Activated T-helper 2 cell treated with anti-CD3 and anti-CD28 coated beads, Interferon-gamma antibody, Interleukin-2, Interleukin-4, amounts not matched to agents 10 μg/mL and 5 μg/mL and 100 μg/mL, durations not matched to agents 14 hours and 24 hours and 36 hours (primary cell): ENCODE data around the gene SMIM44. TPM values are rescaled to one million over a fixed set of nuclear protein-coding genes. Genes with fewer than 3 reads are reported as not detected.
"Not testable (repeated sequence)": the region's sequence is repeated elsewhere in the genome, so short reads cannot be mapped to it uniquely, and the experiment has no call there.

Source experiments
- DNase-seq: peaks from one replicate; pipeline ENCODE4 v3.0.0; 2021; ENCODE audit warnings: low spot score
- H3K27ac Mint-ChIP-seq: one replicate; pipeline ENCODE4 v1.8.0; 2021; ENCODE audit warnings: mixed read lengths
- H3K27me3 Mint-ChIP-seq: one replicate; pipeline ENCODE4 v1.8.0; 2021; ENCODE audit warnings: low read depth, mixed read lengths
- H3K36me3 Mint-ChIP-seq: one replicate; pipeline ENCODE4 v1.8.0; 2021; ENCODE audit warnings: low read depth, mixed read lengths
- H3K4me1 Mint-ChIP-seq: one replicate; pipeline ENCODE4 v1.8.0; 2021; ENCODE audit warnings: low read depth, mixed read lengths
- H3K4me3 Mint-ChIP-seq: one replicate; pipeline ENCODE4 v1.8.0; 2021; ENCODE audit warnings: low read depth, mild to moderate bottlenecking, moderate library complexity, mixed read lengths
- H3K9me3 Mint-ChIP-seq: one replicate; pipeline ENCODE4 v1.8.0; 2021; ENCODE audit warnings: mixed read lengths
- intact Hi-C: fragments of 100-400 bp; cut with micrococcal nuclease; formaldehyde crosslinking; loops from one replicate; pipeline ENCODE4 v1.15.1; 2023
- total RNA-seq: library from RNA; stranded (reverse); gene quantifications from 2 replicates; pipeline ENCODE4 v1.2.3, GENCODE V29; 2022

Gene SMIM44
- total RNA-seq, 1 donor from 2014 or later, result not detected

GRCh38 chr19:3453840-3454239, 29.4 kb downstream of the SMIM44 start:
- Mint-ChIP-seq H3K4me1 (peaks cover 1% of the 10 kb centered on the region), H3K9me3 (no peaks in the 10 kb centered on the region), H3K27ac (no peak overlapping the region), H3K4me3 (no peak overlapping the region), H3K27me3 (no peaks in the 10 kb centered on the region), H3K36me3 (no peaks in the 10 kb centered on the region)
- intact Hi-C loops, result no loop called here
- DNase-seq, result no peak

GRCh38 chr19:3452942-3453214, 30.4 kb downstream of the SMIM44 start:
- H3K27me3 Mint-ChIP-seq, intact Hi-C loops, H3K27ac Mint-ChIP-seq, H3K4me3 Mint-ChIP-seq, DNase-seq, H3K9me3 Mint-ChIP-seq, H3K4me1 Mint-ChIP-seq, H3K36me3 Mint-ChIP-seq: not testable (repeated sequence)

GRCh38 chr19:3452171-3452941, 30.9 kb downstream of the SMIM44 start:
- Mint-ChIP-seq H3K36me3 (no peaks in the 10 kb centered on the region), H3K4me3 (no peak overlapping the region), H3K27ac (no peak overlapping the region), H3K4me1 (peaks cover 1% of the 10 kb centered on the region), H3K27me3 (no peaks in the 10 kb centered on the region), H3K9me3 (no peaks in the 10 kb centered on the region)
- intact Hi-C loops, result no loop called here
- no peak for DNase-seq

- H3K36me3 Mint-ChIP-seq, result no peaks in the 10 kb centered on the region
- no peaks in the 10 kb centered on the region for H3K27me3 Mint-ChIP-seq
- H3K4me1 Mint-ChIP-seq, result peaks cover 1% of the 10 kb centered on the region
- no peak for DNase-seq
- no peak overlapping the region for H3K4me3 Mint-ChIP-seq
- H3K27ac Mint-ChIP-seq, result no peak overlapping the region
- H3K9me3 Mint-ChIP-seq, result no peaks in the 10 kb centered on the region
- intact Hi-C loops, result no loop called here
Measured at GRCh38 chr19:3451451-3451866, 31.8 kb downstream of the SMIM44 start.

GRCh38 chr19:3450796-3451411, 32.3 kb downstream of the SMIM44 start:
- Mint-ChIP-seq H3K4me3 (no peak overlapping the region), H3K27ac (no peak overlapping the region), H3K27me3 (no peaks in the 10 kb centered on the region), H3K36me3 (no peaks in the 10 kb centered on the region), H3K4me1 (peaks cover 1% of the 10 kb centered on the region), H3K9me3 (no peaks in the 10 kb centered on the region)
- intact Hi-C loops, result no loop called here
- DNase-seq, result no peak

- intact Hi-C loops, result no loop called here
- H3K4me1 Mint-ChIP-seq, result peaks cover 1% of the 10 kb centered on the region
Measured at GRCh38 chr19:3448616-3449334, 34.5 kb downstream of the SMIM44 start.

GRCh38 chr19:3446657-3447056, 36.6 kb downstream of the SMIM44 start:
- H3K27me3 Mint-ChIP-seq, H3K4me3 Mint-ChIP-seq, DNase-seq: not testable (repeated sequence)

More at GRCh38 chr19:3448616-3449334, 34.5 kb downstream of the SMIM44 start:
- no peak for DNase-seq
- H3K36me3 Mint-ChIP-seq, result no peaks in the 10 kb centered on the region
- H3K27me3 Mint-ChIP-seq, result no peaks in the 10 kb centered on the region
- H3K9me3 Mint-ChIP-seq, result no peaks in the 10 kb centered on the region
- no peak overlapping the region for H3K27ac Mint-ChIP-seq
- no peak overlapping the region for H3K4me3 Mint-ChIP-seq

GRCh38 chr19:3444695-3445234, 38.5 kb downstream of the SMIM44 start:
- Mint-ChIP-seq H3K9me3 (no peaks in the 10 kb centered on the region), H3K36me3 (no peaks in the 10 kb centered on the region), H3K27me3 (no peaks in the 10 kb centered on the region), H3K4me1 (no peaks in the 10 kb centered on the region), H3K4me3 (no peak overlapping the region), H3K27ac (no peak overlapping the region)
- no peak for DNase-seq
- intact Hi-C loops, result no loop called here

More at GRCh38 chr19:3446657-3447056, 36.6 kb downstream of the SMIM44 start:
- H3K27ac Mint-ChIP-seq, intact Hi-C loops, H3K36me3 Mint-ChIP-seq, H3K4me1 Mint-ChIP-seq, H3K9me3 Mint-ChIP-seq: not testable (repeated sequence)

GRCh38 chr19:3443840-3444694, 39.2 kb downstream of the SMIM44 start:
- intact Hi-C loops, result no loop called here
- no peaks in the 10 kb centered on the region for H3K9me3 Mint-ChIP-seq
- no peaks in the 10 kb centered on the region for H3K27me3 Mint-ChIP-seq
- H3K36me3 Mint-ChIP-seq, result no peaks in the 10 kb centered on the region
- no peak for DNase-seq
- no peak overlapping the region for H3K4me3 Mint-ChIP-seq
- H3K27ac Mint-ChIP-seq, result no peak overlapping the region
- H3K4me1 Mint-ChIP-seq, result no peaks in the 10 kb centered on the region

- Mint-ChIP-seq H3K27me3 (no peaks in the 10 kb centered on the region), H3K27ac (no peak overlapping the region), H3K36me3 (no peaks in the 10 kb centered on the region), H3K4me1 (no peaks in the 10 kb centered on the region), H3K9me3 (no peaks in the 10 kb centered on the region), H3K4me3 (no peak overlapping the region)
- intact Hi-C loops, result no loop called here
- no peak for DNase-seq
Measured at GRCh38 chr19:3442487-3443071, 40.7 kb downstream of the SMIM44 start.

GRCh38 chr19:3441986-3442329, 41.3 kb downstream of the SMIM44 start:
- H3K9me3 Mint-ChIP-seq, result no peaks in the 10 kb centered on the region
- no peak overlapping the region for H3K4me3 Mint-ChIP-seq
- no peaks in the 10 kb centered on the region for H3K36me3 Mint-ChIP-seq
- no peak overlapping the region for H3K27ac Mint-ChIP-seq
- no peaks in the 10 kb centered on the region for H3K4me1 Mint-ChIP-seq
- no peaks in the 10 kb centered on the region for H3K27me3 Mint-ChIP-seq
- intact Hi-C loops, result no loop called here
- no peak for DNase-seq
